ENCODE results near the gene FFAR3.

- TF ChIP-seq CTCF (conservative IDR thresholded peaks at IDR 0.05; ENCODE audit: low read depth, low read length): no peak
- no peak for TF ChIP-seq EZH2 (IDR thresholded peaks at IDR 0.05; ENCODE audit: borderline replicate concordance, low read depth, low read length, poor library complexity, severe bottlenecking)
Observed at GRCh38 chr19:35407619-35408018, 49.4 kb downstream of the FFAR3 start.
